Endodermal cell (in vitro differentiated cells): Measurements from ENCODE around the gene TUBG1. TPM values are rescaled to one million over a fixed set of nuclear protein-coding genes. Genes with fewer than 3 reads are reported as not detected.

Experiments
- DNase-seq: peaks from one replicate; pipeline ENCODE4 v3.0.0-alpha.2; 2017
- H3K27ac ChIP-seq: 2 replicates; pipeline ENCODE4 v1.5.1; 2013; ENCODE audit warnings: mild to moderate bottlenecking, low read depth, low read length, moderate library complexity
- H3K27me3 ChIP-seq: 2 replicates; pipeline ENCODE4 v1.6.1; 2013; ENCODE audit warnings: mild to moderate bottlenecking, low read length, moderate library complexity; ENCODE audit not compliant: insufficient read depth, control insufficient read depth, poor library complexity, severe bottlenecking
- H3K36me3 ChIP-seq: 2 replicates; pipeline ENCODE4 v1.7.0; 2013; ENCODE audit warnings: mild to moderate bottlenecking, low read length, moderate library complexity; ENCODE audit not compliant: control insufficient read depth, insufficient read depth
- H3K4me1 ChIP-seq: one replicate; pipeline ENCODE4 v1.7.0; 2013; ENCODE audit warnings: low read length; ENCODE audit not compliant: control insufficient read depth, insufficient read depth
- H3K4me3 ChIP-seq: 2 replicates; pipeline ENCODE4 v1.5.1; 2013; ENCODE audit warnings: mild to moderate bottlenecking, low read length, moderate library complexity
- H3K9ac ChIP-seq: 2 replicates; pipeline ENCODE4 v1.6.1; 2013; ENCODE audit warnings: mild to moderate bottlenecking, low read length, moderate library complexity; ENCODE audit not compliant: poor library complexity, severe bottlenecking; ENCODE audit errors: extremely low read depth
- H3K9me3 ChIP-seq: 2 replicates; pipeline ENCODE4 v1.6.1; 2013; ENCODE audit warnings: mild to moderate bottlenecking, low read length, moderate library complexity; ENCODE audit not compliant: control insufficient read depth
- H3K27ac Mint-ChIP-seq: 2 replicates; pipeline ENCODE4 v1.8.0; 2020; ENCODE audit warnings: mixed read lengths
- H3K27me3 Mint-ChIP-seq: 2 replicates; pipeline ENCODE4 v1.8.0; 2021; ENCODE audit warnings: mild to moderate bottlenecking, mixed read lengths; ENCODE audit not compliant: insufficient read depth
- H3K36me3 Mint-ChIP-seq: 2 replicates; pipeline ENCODE4 v1.8.0; 2020; ENCODE audit warnings: low read depth, mixed read lengths
- H3K4me1 Mint-ChIP-seq: 2 replicates; pipeline ENCODE4 v1.8.0; 2020; ENCODE audit warnings: mixed read lengths
- H3K4me3 Mint-ChIP-seq: 2 replicates; pipeline ENCODE4 v1.8.0; 2020; ENCODE audit warnings: mild to moderate bottlenecking, moderate library complexity, mixed read lengths
- H3K9me3 Mint-ChIP-seq: 2 replicates; pipeline ENCODE4 v1.8.0; 2020; ENCODE audit warnings: mild to moderate bottlenecking, mixed read lengths
- WGBS, 2 experiments: methylation state at CpG; one replicate each; pipeline versions ENCODE4 v1.1.5 to v1.1.7; 2013; ENCODE audit warnings: missing lambda C conversion rate in 2 of 2, mixed read lengths in 1 of 2; ENCODE audit not compliant: insufficient coverage in 1 of 2, insufficient read length in 1 of 2; 5-methylcytosine and 5-hydroxymethylcytosine counted together
- total RNA-seq, 2 donors: library from RNA; stranded (reverse); fragmentation: NEBNext Ultra II Directional in 1 of 2; extraction: Animal tissue kit (Norgen Biotek cat#: 25700) in 1 of 2; gene quantifications; 2 replicates in 1 of 2; 3 replicates in 1 of 2; pipeline ENCODE4 v1.2.1, GENCODE V29; 2021
- TF ChIP-seq, protein P1 (sequence below): fragments of 200-600 bp; sonication (generic); conservative IDR thresholded peaks from 2 replicates; pipeline ENCODE4 v1.5.0; 2021; ENCODE audit warnings: antibody characterized with exemption, mild to moderate bottlenecking

Gene TUBG1
- total RNA-seq, 2 donors from 2014 or later = 94.2 to 124 TPM

DNA sequence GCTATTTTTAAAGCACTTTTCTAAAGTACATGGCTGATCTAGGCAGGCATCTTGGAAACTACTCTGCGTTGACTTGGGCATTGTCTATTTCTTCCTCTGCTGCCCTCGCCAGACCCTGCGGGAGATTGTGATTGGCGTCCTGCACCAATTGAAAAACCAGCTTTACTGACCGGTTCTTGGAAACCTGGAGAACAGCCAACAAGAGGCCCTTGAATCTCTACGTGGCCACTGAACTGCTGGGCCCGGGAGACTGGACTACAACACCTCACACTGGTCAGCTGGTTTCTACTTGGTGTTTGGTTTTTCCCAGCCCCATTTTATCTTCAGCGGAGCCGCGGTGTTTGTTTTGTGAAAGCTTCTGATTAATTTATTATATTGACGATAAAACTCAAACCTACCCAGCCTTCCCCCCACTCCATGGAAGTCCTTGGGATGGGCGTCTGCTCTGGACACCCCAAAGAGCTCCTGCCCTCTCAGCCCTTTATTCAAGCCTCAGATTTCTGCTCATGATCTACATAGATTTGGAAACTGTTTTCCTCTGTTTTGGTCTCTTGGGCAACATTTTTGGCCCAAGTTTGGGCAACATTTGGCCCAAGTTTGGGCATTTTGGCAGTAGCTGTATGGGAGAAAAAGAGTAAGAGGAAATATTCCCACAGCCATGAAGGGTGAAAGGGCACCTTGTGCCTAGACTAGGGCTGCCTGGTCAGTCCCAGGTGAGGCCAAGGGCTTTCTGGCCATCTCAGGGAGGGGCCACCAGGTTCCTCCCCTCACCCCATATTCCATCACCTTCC is 37.9 kb upstream of the TUBG1 start:
- Histone ChIP-seq H3K4me3 (no peak overlapping the region), H3K27me3 (no peaks in the 10 kb centered on the region), H3K9ac (no peak overlapping the region), H3K27ac (no peak overlapping the region), H3K9me3 (no peaks in the 10 kb centered on the region), H3K36me3 (peaks cover 77% of the 10 kb centered on the region), H3K4me1 (peaks cover 4% of the 10 kb centered on the region)
- 92 to 95% methylated on average over 8 to 9 of the region's 12 CpGs for WGBS, 2 experiments
- Mint-ChIP-seq H3K9me3 (no peaks in the 10 kb centered on the region), H3K4me1 (peaks cover 12% of the 10 kb centered on the region), H3K4me3 (no peak overlapping the region), H3K27me3 (no peaks in the 10 kb centered on the region), H3K36me3 (peaks cover 72% of the 10 kb centered on the region), H3K27ac (no peak overlapping the region)
- TF ChIP-seq, protein P1, sequence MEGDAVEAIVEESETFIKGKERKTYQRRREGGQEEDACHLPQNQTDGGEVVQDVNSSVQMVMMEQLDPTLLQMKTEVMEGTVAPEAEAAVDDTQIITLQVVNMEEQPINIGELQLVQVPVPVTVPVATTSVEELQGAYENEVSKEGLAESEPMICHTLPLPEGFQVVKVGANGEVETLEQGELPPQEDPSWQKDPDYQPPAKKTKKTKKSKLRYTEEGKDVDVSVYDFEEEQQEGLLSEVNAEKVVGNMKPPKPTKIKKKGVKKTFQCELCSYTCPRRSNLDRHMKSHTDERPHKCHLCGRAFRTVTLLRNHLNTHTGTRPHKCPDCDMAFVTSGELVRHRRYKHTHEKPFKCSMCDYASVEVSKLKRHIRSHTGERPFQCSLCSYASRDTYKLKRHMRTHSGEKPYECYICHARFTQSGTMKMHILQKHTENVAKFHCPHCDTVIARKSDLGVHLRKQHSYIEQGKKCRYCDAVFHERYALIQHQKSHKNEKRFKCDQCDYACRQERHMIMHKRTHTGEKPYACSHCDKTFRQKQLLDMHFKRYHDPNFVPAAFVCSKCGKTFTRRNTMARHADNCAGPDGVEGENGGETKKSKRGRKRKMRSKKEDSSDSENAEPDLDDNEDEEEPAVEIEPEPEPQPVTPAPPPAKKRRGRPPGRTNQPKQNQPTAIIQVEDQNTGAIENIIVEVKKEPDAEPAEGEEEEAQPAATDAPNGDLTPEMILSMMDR = no peak
- DNase-seq = no peak

DNA sequence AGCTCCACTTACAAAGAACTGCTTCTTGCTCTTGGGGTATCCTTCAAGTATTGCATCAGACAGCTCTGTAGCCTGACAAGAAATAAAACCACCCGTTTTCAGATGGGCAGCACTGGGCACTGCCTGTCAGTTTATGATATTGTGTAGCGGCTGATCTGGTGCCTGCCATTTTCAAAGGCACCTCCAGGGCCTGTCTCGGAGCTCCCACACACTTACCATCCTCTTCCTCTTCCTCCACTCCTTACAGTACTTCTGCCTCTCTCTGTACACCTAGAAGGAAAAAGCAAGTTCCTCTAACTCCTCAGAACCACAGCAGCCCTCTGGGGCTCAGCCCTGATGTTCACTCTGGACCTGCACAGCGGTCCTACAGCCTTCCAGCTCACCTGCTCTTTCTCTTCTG is 36.4 kb upstream of the TUBG1 start:
- Mint-ChIP-seq H3K9me3 (no peaks in the 10 kb centered on the region), H3K27me3 (no peaks in the 10 kb centered on the region), H3K4me3 (no peak overlapping the region), H3K27ac (no peak overlapping the region), H3K36me3 (peaks cover 69% of the 10 kb centered on the region), H3K4me1 (peaks cover 10% of the 10 kb centered on the region)
- TF ChIP-seq, protein P1 = no peak
- H3K9ac ChIP-seq = no peak overlapping the region
- H3K4me3 ChIP-seq = no peak overlapping the region
- no peak overlapping the region for H3K27ac ChIP-seq
- H3K27me3 ChIP-seq = no peaks in the 10 kb centered on the region
- H3K9me3 ChIP-seq = no peaks in the 10 kb centered on the region
- WGBS, 2 experiments = 88 to 90% methylated on average over 4 of the region's 4 CpGs
- peaks cover 79% of the 10 kb centered on the region for H3K36me3 ChIP-seq
- no peak for DNase-seq
- no peaks in the 10 kb centered on the region for H3K4me1 ChIP-seq

GRCh38 chr17:42574463-42574862 is 35.0 kb upstream of the TUBG1 start:
- Histone ChIP-seq H3K27me3 (no peaks in the 10 kb centered on the region), H3K9ac (no peak overlapping the region), H3K9me3 (no peaks in the 10 kb centered on the region), H3K4me3 (no peak overlapping the region), H3K36me3 (peaks cover 67% of the 10 kb centered on the region), H3K4me1 (no peaks in the 10 kb centered on the region), H3K27ac (no peak overlapping the region)
- TF ChIP-seq, protein P1 = no peak
- no peak for DNase-seq
- WGBS, 2 experiments = 89 to 95% methylated on average over 2 of the region's 3 CpGs
- no peak overlapping the region for H3K4me3 Mint-ChIP-seq
- peaks cover 14% of the 10 kb centered on the region for H3K4me1 Mint-ChIP-seq
- H3K36me3 Mint-ChIP-seq = peaks cover 63% of the 10 kb centered on the region
- H3K27me3 Mint-ChIP-seq = no peaks in the 10 kb centered on the region
- no peak overlapping the region for H3K27ac Mint-ChIP-seq
- no peaks in the 10 kb centered on the region for H3K9me3 Mint-ChIP-seq
